ENCODE results near the gene PTPRD. TPM values are rescaled to one million over a fixed set of nuclear protein-coding genes. Genes with fewer than 3 reads are reported as not detected.

PTPRD gene
- total RNA-seq, 2 donors from 2014 or later = 60.1 to 75.7 TPM

DNA sequence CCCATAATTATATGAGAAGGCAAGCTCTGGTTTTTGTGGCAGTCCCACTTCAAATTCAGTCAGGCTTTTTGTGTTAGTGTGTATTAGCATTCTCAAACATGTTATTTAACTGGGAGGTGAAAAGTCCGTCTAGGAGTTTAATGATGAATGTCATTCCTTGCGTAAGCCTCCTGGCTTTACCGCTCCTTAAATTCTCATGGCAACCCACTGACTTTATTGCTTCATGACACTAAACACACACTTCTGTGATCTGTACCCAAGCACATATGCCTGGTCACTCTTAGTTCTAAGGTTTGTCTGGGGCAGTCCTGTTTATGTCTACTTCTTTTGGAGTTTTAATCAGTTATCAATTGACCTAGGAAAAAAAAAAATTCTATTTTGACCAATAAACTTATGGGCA is 2135.4 kb downstream of the PTPRD start:
- Histone ChIP-seq H3K27me3 (no peaks in the 10 kb centered on the region), H3K27ac (no peak overlapping the region), H3K4me3 (no peak overlapping the region), H3K36me3 (no peaks in the 10 kb centered on the region), H3K9me3 (no peaks in the 10 kb centered on the region), H3K9ac (ENCODE audit: low read depth in 2 of 2, low read length in 2 of 2) (no peak overlapping the region), H3K4me1 (no peaks in the 10 kb centered on the region)
- TF ChIP-seq, protein P1, sequence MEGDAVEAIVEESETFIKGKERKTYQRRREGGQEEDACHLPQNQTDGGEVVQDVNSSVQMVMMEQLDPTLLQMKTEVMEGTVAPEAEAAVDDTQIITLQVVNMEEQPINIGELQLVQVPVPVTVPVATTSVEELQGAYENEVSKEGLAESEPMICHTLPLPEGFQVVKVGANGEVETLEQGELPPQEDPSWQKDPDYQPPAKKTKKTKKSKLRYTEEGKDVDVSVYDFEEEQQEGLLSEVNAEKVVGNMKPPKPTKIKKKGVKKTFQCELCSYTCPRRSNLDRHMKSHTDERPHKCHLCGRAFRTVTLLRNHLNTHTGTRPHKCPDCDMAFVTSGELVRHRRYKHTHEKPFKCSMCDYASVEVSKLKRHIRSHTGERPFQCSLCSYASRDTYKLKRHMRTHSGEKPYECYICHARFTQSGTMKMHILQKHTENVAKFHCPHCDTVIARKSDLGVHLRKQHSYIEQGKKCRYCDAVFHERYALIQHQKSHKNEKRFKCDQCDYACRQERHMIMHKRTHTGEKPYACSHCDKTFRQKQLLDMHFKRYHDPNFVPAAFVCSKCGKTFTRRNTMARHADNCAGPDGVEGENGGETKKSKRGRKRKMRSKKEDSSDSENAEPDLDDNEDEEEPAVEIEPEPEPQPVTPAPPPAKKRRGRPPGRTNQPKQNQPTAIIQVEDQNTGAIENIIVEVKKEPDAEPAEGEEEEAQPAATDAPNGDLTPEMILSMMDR (IDR thresholded peaks at IDR 0.05) = no peak
- intact Hi-C loops (cut with DNase I) = no loop called here
- DNase-seq = no peak

DNA sequence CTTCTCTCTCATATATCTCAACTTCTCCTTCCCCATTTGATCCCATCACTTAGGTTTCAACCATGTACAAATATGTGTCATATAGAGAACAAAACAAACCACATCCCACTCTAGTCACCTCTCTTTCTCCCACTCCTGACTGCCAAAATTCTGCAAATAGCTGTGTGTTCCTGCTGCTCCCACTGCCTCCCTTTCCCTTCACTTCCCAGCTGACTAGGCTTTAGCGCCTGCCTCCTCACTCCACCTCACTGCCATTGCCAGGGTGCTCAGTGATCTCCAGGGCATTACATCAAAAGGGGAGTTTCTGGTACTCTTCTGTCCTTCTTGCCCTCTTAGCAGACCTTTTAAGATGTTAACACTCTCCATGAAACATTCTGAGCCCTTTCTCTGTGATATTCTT is 2137.9 kb downstream of the PTPRD start:
- Histone ChIP-seq H3K4me3 (no peak overlapping the region), H3K27ac (no peak overlapping the region), H3K4me1 (no peaks in the 10 kb centered on the region), H3K9ac (ENCODE audit: low read depth in 2 of 2, low read length in 2 of 2) (no peak overlapping the region), H3K9me3 (no peaks in the 10 kb centered on the region), H3K27me3 (no peaks in the 10 kb centered on the region), H3K36me3 (no peaks in the 10 kb centered on the region)
- DNase-seq = no peak
- TF ChIP-seq, protein P1 (IDR thresholded peaks at IDR 0.05) = no peak
- intact Hi-C loops (cut with DNase I) = no loop called here

GRCh38 chr9:8473244-8474020 is 2139.4 kb downstream of the PTPRD start:
- intact Hi-C loops (cut with DNase I) = no loop called here
- Histone ChIP-seq H3K9me3 (no peaks in the 10 kb centered on the region), H3K9ac (ENCODE audit: low read depth in 2 of 2, low read length in 2 of 2) (no peak overlapping the region), H3K36me3 (no peaks in the 10 kb centered on the region), H3K27me3 (no peaks in the 10 kb centered on the region), H3K4me3 (no peak overlapping the region), H3K27ac (no peak overlapping the region), H3K4me1 (no peaks in the 10 kb centered on the region)
- DNase-seq = no peak
- TF ChIP-seq, protein P1 (IDR thresholded peaks at IDR 0.05) = no peak

- TF ChIP-seq, protein P1 (IDR thresholded peaks at IDR 0.05) = no peak
- H3K4me3 ChIP-seq = no peak overlapping the region
- no peaks in the 10 kb centered on the region for H3K36me3 ChIP-seq
- H3K27me3 ChIP-seq = no peaks in the 10 kb centered on the region
- no peaks in the 10 kb centered on the region for H3K4me1 ChIP-seq
- H3K9me3 ChIP-seq = no peaks in the 10 kb centered on the region
- no peak for DNase-seq
- intact Hi-C loops (cut with DNase I) = no loop called here
- no peak overlapping the region for H3K27ac ChIP-seq
- H3K9ac ChIP-seq (ENCODE audit: low read depth in 2 of 2, low read length in 2 of 2) = no peak overlapping the region
These were observed 2144.7 kb downstream of the PTPRD start for GRCh38 chr9:8468045-8468637.

- Histone ChIP-seq H3K9ac (ENCODE audit: low read depth in 2 of 2, low read length in 2 of 2) (no peak overlapping the region), H3K4me1 (no peaks in the 10 kb centered on the region), H3K9me3 (no peaks in the 10 kb centered on the region), H3K27ac (no peak overlapping the region), H3K36me3 (no peaks in the 10 kb centered on the region), H3K27me3 (no peaks in the 10 kb centered on the region), H3K4me3 (no peak overlapping the region)
- TF ChIP-seq, protein P1 (IDR thresholded peaks at IDR 0.05) = no peak
- intact Hi-C loops (cut with DNase I) = no loop called here
- no peak for DNase-seq
These were observed 2155.0 kb downstream of the PTPRD start for GRCh38 chr9:8457816-8458215.
